Endothelial cell (in vitro differentiated cells): ENCODE measurements around the gene RIPK4. TPM values are rescaled to one million over a fixed set of nuclear protein-coding genes. Genes with fewer than 3 reads are reported as not detected.
"Not testable (repeated sequence)": the region's sequence is repeated elsewhere in the genome, so short reads cannot be mapped to it uniquely, and the experiment has no call there.

Experiments used
- DNase-seq: peaks from one replicate; pipeline ENCODE4 v3.0.0; 2021; ENCODE audit warnings: low spot score
- H3K27ac Mint-ChIP-seq: one replicate; pipeline ENCODE4 v1.8.0; 2021; ENCODE audit warnings: mixed read lengths, inconsistent platforms; ENCODE audit not compliant: unreplicated experiment
- H3K27me3 Mint-ChIP-seq: one replicate; pipeline ENCODE4 v1.8.0; 2021; ENCODE audit warnings: mild to moderate bottlenecking, moderate library complexity, mixed read lengths, inconsistent platforms; ENCODE audit not compliant: unreplicated experiment
- H3K36me3 Mint-ChIP-seq: one replicate; pipeline ENCODE4 v1.8.0; 2021; ENCODE audit warnings: mild to moderate bottlenecking, low read depth, mixed read lengths, inconsistent platforms; ENCODE audit not compliant: unreplicated experiment
- H3K4me1 Mint-ChIP-seq: one replicate; pipeline ENCODE4 v1.8.0; 2021; ENCODE audit warnings: mild to moderate bottlenecking, mixed read lengths, inconsistent platforms; ENCODE audit not compliant: unreplicated experiment
- H3K4me3 Mint-ChIP-seq: one replicate; pipeline ENCODE4 v1.8.0; 2021; ENCODE audit warnings: mild to moderate bottlenecking, mixed read lengths, inconsistent platforms; ENCODE audit not compliant: unreplicated experiment
- H3K9me3 Mint-ChIP-seq: one replicate; pipeline ENCODE4 v1.8.0; 2021; ENCODE audit warnings: mixed read lengths, inconsistent platforms; ENCODE audit not compliant: unreplicated experiment
- total RNA-seq: library from RNA; stranded (reverse); fragmentation: NEBNext Ultra II Directional; extraction: Animal tissue kit (Norgen Biotek cat#: 25700); gene quantifications from one replicate; pipeline ENCODE4 v1.2.1, GENCODE V29; 2021; ENCODE audit not compliant: unreplicated experiment
- TF ChIP-seq, protein P1 (sequence below): fragments of 200-600 bp; sonication (generic); IDR thresholded peaks from one replicate; pipeline ENCODE4 v1.5.0; 2021; ENCODE audit warnings: antibody characterized with exemption; ENCODE audit not compliant: unreplicated experiment

RIPK4 gene
- total RNA-seq, 1 donor from 2014 or later: 9.6 TPM

DNA sequence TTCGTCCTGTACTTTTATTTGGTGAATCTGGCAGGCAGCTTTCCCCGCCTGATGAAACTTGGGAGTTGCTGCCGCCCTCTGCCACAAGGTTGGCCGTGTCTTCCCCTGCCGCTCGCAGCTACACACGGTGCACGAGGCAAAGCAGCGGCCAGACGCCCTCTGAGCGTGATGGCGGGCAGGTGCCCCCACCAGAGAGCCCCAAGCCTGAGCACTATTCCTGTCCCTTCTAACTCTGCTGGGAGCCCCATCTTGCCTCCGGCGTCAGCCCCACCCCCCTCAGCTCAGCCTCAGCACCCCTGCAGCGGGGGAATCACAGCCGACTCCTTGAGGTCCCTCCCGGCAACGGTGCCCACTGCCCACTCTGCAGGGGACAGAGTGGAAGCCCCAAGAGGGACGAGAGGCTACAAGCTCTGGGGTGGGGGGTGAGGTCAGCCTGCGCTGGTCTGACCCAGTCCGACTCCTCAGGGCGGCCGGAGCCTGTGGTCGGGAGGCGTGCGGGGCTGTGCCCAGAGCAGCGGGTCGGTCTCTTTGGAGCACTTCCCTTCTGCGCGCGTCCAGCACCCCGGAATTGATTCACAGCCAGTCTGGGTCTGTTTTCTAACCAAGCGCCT, 41.3 kb downstream of the RIPK4 start:
- H3K27me3 Mint-ChIP-seq: peaks cover 10% of the 10 kb centered on the region
- no peaks in the 10 kb centered on the region for H3K36me3 Mint-ChIP-seq
- no peak overlapping the region for H3K27ac Mint-ChIP-seq
- peak overlapping the region; percentile 15 for H3K4me3 Mint-ChIP-seq
- no peak for DNase-seq
- H3K4me1 Mint-ChIP-seq: peaks cover 6% of the 10 kb centered on the region
- H3K9me3 Mint-ChIP-seq: no peaks in the 10 kb centered on the region
- TF ChIP-seq, protein P1, sequence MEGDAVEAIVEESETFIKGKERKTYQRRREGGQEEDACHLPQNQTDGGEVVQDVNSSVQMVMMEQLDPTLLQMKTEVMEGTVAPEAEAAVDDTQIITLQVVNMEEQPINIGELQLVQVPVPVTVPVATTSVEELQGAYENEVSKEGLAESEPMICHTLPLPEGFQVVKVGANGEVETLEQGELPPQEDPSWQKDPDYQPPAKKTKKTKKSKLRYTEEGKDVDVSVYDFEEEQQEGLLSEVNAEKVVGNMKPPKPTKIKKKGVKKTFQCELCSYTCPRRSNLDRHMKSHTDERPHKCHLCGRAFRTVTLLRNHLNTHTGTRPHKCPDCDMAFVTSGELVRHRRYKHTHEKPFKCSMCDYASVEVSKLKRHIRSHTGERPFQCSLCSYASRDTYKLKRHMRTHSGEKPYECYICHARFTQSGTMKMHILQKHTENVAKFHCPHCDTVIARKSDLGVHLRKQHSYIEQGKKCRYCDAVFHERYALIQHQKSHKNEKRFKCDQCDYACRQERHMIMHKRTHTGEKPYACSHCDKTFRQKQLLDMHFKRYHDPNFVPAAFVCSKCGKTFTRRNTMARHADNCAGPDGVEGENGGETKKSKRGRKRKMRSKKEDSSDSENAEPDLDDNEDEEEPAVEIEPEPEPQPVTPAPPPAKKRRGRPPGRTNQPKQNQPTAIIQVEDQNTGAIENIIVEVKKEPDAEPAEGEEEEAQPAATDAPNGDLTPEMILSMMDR: no peak

DNA sequence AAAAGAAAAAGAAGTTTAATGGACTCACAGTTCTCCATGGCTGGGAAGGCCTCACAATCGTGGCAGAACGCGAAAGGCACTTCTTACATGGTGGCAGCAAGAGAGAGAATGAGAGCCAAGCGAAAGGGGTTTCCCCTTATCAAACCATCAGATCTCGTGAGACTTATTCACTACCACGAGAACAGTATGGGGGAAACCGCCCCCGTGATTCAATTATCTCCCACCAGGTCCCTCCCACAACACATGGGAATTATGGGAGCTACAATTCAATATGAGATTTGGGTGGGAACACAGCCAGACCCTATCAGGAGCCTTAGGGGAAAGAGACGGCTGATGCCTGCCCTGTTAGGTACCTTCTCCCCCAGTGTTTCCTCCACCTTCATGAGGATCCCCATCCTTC, 43.0 kb downstream of the RIPK4 start:
- not testable (repeated sequence) for H3K4me3 Mint-ChIP-seq, H3K9me3 Mint-ChIP-seq, H3K36me3 Mint-ChIP-seq, H3K27me3 Mint-ChIP-seq, DNase-seq, H3K27ac Mint-ChIP-seq, H3K4me1 Mint-ChIP-seq

DNA sequence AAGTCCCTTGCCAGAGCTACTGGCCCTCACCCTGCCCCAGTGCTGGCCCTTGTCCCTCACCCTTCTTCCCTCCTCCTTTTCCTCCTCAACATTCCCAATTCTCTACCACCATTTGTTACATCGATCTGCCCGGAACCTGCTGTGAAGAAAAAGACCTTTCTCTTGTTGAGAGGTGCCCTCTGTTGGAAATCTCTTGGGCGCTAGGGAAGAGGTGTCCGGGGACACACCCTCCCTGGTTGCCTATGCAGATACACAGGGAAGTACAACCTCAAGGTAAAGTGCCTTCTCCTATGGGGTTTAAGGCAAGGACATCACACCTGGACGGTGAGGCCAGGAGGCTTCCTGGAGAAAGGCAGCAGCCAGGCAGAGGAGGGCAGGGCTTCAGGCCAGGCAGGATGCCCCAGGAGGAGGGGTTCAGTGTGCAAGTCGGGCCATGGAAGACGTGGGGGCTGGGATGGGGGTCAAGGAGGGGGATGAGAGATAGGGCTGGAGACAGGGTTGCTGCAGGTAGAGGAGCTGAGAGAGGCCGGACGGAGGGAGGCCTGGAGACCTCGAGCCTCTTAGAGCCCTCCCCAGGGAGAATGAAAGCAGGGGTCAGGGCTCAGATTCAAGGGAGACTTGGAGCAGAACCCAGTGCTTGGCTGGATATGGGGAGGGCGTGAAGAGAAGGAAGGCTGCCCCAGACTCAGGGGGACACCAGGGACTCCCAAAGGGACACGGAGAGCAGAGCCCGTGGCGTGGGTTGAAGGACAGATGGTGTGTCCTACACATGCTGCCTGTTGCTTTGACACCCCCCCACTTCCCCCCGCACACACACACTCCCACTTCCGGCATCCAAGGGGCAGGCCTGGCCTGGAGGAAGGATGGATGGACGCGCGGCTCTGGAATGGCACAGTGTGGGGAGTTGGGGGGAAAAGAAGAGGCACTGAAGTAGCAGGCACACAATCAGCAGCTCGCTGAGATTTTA, 44.5 kb downstream of the RIPK4 start:
- H3K36me3 Mint-ChIP-seq: no peaks in the 10 kb centered on the region
- H3K27ac Mint-ChIP-seq: no peak overlapping the region
- H3K4me1 Mint-ChIP-seq: peaks cover 6% of the 10 kb centered on the region
- TF ChIP-seq, protein P1: no peak
- peaks cover 10% of the 10 kb centered on the region for H3K27me3 Mint-ChIP-seq
- no peak overlapping the region for H3K4me3 Mint-ChIP-seq
- DNase-seq: no peak
- no peaks in the 10 kb centered on the region for H3K9me3 Mint-ChIP-seq

DNA sequence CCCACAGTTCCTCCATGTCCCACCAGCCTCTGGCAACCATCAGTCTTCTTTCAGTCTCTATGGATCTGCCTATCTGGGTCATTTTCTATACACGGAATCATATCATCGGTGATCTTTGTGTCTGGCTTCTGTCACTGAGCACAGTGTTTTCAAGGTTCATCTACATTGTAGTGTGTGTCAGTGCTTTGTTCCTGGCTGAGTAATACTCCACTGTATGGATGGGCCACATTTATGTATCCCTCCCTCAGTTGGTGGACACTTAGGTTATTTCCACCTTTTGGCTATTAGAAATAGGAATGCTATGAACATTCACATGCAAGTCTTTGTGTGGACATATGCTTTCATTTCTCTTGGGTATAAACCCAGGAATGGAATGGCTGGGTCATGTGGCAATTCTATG, 46.6 kb downstream of the RIPK4 start:
- TF ChIP-seq, protein P1: no peak
- H3K36me3 Mint-ChIP-seq: no peaks in the 10 kb centered on the region
- no peaks in the 10 kb centered on the region for H3K9me3 Mint-ChIP-seq
- DNase-seq: no peak
- H3K4me3 Mint-ChIP-seq: no peak overlapping the region
- H3K27me3 Mint-ChIP-seq: peaks cover 10% of the 10 kb centered on the region
- H3K4me1 Mint-ChIP-seq: peaks cover 8% of the 10 kb centered on the region
- H3K27ac Mint-ChIP-seq: no peak overlapping the region

DNA sequence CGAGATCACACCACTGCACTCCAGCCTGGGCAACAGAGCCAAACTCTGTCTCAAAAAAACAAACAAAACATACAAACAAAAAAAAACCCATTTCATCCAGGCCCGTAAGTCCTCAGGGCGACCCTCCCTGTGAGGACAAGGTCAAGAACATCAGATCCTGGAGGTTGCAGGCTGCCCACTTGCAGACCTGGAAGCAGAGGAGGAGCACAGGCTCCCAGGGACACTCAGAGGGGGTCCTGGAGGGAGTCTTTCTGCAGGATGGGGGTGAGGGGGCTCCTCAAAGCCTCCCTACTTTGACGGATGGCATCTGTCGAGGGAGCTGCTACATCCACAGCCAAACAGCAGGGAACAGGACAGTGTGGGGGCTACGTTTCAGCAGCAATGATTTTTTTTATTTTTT, 47.2 kb downstream of the RIPK4 start:
- no peaks in the 10 kb centered on the region for H3K9me3 Mint-ChIP-seq
- peaks cover 10% of the 10 kb centered on the region for H3K27me3 Mint-ChIP-seq
- H3K4me1 Mint-ChIP-seq: peaks cover 8% of the 10 kb centered on the region
- peaks cover 3% of the 10 kb centered on the region for H3K36me3 Mint-ChIP-seq
- TF ChIP-seq, protein P1: no peak
- no peak overlapping the region for H3K4me3 Mint-ChIP-seq
- H3K27ac Mint-ChIP-seq: no peak overlapping the region
- no peak for DNase-seq
